HG03432 (cell line): ENCODE results near the gene DAZ3.
"Not testable (repeated sequence)": the region's sequence is repeated elsewhere in the genome, so short reads cannot be mapped to it uniquely, and the experiment has no call there.

Experiments used
- ATAC-seq: cut with Tn5 transposase; IDR thresholded peaks from one replicate; pipeline ENCODE4 v1.9.1; 2021; ENCODE audit warnings: mild to moderate bottlenecking, moderate library complexity; ENCODE audit not compliant: unreplicated experiment

Gene DAZ3, protein sequence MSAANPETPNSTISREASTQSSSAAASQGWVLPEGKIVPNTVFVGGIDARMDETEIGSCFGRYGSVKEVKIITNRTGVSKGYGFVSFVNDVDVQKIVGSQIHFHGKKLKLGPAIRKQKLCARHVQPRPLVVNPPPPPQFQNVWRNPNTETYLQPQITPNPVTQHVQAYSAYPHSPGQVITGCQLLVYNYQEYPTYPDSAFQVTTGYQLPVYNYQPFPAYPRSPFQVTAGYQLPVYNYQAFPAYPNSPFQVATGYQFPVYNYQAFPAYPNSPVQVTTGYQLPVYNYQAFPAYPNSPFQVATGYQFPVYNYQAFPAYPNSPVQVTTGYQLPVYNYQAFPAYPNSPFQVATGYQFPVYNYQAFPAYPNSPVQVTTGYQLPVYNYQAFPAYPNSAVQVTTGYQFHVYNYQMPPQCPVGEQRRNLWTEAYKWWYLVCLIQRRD

GRCh38 chrY:24813293-24813692 lies at the start of gene DAZ3:
Gene DAZ3 (minus strand): TSS chrY:24813393. CDS start chrY:24813185, 208 bp downstream.
- not testable (repeated sequence) for ATAC-seq

DNA sequence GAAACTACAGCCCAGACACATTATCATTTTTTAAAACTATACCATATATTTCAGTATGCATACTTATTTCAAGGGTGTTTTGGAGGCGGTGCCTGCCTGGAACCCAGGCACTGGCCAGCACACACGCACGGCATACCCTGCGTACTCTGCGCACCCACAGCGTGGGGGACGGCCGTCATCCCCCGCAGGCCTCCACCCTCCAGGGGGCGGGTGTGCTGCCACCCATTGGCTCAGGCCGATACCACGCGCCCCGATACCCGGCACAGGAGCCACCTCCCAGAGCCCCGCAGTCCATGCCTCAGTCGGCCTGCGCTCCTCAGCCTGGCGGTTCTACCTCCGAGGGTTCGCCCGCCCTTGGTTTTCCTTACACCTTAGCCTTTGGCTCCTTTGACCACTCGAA lies 20.4 kb upstream of the DAZ3 start, which contains the start of gene DAZ4:
Gene DAZ4, plus strand, starts transcription at position 301 of the 400 bp plus-strand sequence. CDS start 208 bp downstream, outside the sequence.
- ATAC-seq: not testable (repeated sequence)

DNA sequence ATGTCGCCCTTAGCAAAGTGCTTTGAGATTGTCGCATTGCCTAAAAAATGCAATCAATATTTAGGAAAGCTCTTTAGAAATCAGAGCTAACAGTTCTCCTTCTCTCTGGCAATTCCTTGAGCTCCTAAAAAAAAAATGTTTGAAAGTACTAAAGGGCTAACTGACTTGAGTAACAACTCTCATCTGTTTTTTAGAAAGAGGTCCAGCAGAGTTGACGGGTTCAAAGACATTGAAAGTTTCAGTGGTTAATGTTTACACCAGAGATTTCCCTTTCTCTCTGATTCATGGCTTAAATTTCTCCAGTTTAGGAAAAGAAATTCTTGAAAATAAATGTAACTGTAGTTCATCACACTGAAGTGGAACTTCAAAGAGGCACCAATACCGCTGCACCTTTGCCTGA lies 11.9 kb upstream of the DAZ3 start:
- not testable (repeated sequence) for ATAC-seq

DNA sequence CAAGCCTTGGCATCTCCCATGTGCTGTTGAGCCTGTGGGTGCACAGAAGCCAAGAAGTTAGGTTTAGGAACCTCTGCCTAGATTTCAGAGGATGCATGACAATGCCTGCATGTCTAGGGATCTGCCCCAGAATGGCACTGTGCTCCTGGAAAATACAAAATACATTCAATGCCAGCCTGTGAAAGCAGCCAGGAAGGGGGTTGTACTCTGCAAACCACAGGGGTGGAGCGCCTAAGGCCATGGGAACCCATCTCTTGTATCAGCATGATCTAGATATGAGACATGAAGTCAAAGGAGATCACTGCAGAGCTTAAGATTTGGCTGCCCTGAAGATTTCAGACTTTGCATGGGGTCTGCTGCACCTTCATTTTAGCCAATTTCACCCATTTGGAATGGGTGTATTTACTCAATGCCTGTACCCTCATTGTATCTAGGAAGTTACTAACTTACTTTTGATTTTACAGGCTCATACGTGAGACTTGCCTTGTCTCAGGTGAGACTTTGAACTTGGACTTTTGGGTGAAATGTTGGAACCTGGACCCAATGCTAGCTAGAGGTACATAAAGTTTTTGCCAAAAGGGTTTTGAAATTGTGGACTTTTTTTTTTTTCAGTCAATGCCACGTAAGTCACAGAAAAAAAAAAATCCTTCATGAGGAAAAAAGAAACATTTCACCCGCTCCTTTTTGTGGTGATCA lies 11.1 kb upstream of the DAZ3 start:
- not testable (repeated sequence) for ATAC-seq

DNA sequence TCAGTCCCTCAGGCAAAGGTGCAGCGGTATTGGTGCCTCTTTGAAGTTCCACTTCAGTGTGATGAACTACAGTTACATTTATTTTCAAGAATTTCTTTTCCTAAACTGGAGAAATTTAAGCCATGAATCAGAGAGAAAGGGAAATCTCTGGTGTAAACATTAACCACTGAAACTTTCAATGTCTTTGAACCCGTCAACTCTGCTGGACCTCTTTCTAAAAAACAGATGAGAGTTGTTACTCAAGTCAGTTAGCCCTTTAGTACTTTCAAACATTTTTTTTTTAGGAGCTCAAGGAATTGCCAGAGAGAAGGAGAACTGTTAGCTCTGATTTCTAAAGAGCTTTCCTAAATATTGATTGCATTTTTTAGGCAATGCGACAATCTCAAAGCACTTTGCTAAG lies 8.6 kb upstream of the DAZ3 start:
- not testable (repeated sequence) for ATAC-seq
